ENCODE data around the gene SEPTIN3.

The SEPTIN3 gene

GRCh38 chr22:41939981-41940831 lies 29.0 kb upstream of the SEPTIN3 start:
- no peak for DNase-seq (ENCODE audit: low read depth, low spot score)
- ChIA-PET POLR2A (interaction anchor here (1.0 kb wide), 1 partner anchor 242 kb away, joined by 3 read pairs; no protein-coding TSS in a partner anchor), CTCF (interaction anchor here (0.6 to 11.2 kb wide), 51 partner anchors 8 to 535 kb away, joined by 3 to 387 read pairs (median 4); partner anchors contain the start of genes MEI1, POLR3H, SMIM45 and SNU13)
- no peak overlapping the region for H3K4me3 ChIP-seq (ENCODE audit: low read depth, low read length)
- TF ChIP-seq CTCF (IDR thresholded peaks at IDR 0.05; ENCODE audit: insufficient read depth, low read length, missing control alignments) = no peak

DNA sequence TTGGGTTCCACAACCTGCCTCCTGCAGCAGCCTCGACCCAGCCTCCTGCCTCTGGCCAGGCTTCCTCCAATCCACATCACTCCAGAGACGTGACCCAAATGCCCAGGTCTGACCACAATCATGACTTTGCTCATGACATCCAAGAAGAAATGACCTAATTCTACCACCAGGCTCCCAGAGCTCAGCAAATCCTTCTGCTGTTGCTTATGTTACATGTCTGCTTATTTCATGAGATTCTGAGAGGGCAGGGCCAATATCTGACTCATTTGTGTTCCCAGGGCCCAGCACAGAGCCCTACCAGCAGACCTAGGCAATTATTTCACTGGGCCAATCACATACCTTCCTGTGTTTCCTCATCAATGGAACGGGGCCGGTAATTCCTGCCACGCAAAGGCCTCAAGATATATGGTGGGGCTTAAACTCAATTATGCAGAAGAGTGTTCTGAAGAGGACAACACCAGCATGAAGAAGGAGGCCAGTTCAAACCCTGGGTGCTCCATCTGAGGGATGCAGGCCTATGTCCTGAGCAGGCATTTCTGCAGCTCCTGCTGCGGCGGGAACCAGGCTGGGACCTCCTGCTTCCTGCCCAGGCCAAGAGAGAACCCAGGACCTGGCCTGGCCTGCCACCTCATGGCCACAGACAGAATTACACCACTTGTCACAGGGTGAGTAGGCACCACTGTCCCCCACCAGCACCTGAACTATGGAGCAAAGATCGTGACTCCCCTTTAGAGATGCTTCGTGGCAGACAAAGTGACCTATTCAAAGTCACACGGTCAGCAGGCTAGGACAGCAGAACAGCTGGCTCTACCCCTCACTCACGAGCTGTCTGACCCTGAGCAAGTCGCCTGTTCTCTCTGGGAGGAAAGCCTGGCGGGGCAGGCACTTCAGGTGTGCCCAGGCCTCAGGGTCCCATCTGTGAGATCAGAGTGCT lies 28.1 kb upstream of the SEPTIN3 start:
- DNase-seq (ENCODE audit: low read depth, low spot score) = peak; percentile 52
- CTCF ChIA-PET = interaction anchor here (0.6 to 11.2 kb wide), 57 partner anchors 9 to 534 kb away, joined by 3 to 387 read pairs (median 4); partner anchors contain the start of genes CCDC134, MEI1, POLR3H and SMIM45
- TF ChIP-seq CTCF (IDR thresholded peaks at IDR 0.05; ENCODE audit: insufficient read depth, low read length, missing control alignments) = peak; percentile 93
- no peak overlapping the region for H3K4me3 ChIP-seq (ENCODE audit: low read depth, low read length)
- POLR2A ChIA-PET = interaction anchor here (1.0 kb wide), 1 partner anchor 242 kb away, joined by 3 read pairs; no protein-coding TSS in a partner anchor

DNA sequence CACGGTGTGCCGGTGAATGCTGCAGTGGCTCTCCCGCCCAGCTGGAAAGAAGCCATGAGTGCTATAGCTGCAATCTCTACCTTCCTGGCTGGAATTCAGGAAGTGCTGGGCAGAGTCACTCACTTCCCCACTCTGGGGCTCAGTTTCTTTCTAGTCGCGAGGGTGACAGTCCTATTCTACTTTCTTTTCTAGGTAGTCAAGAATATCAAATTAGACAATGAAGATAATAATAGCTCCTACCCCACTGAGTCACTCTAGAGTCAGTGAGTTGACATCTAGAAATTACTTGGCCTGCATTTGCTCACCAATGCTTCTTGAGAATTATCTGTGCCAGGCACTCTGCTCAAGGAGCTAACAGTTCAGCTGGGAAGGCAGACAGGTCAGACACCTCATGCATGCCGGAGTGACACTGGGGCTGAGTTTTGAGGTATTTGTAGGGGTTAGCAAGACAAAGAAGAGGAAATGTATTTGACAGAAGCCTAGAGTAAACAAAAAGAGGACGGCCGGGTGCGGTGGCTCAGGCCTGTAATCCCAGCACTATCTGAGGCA lies 25.5 kb upstream of the SEPTIN3 start:
- no peak for DNase-seq (ENCODE audit: low read depth, low spot score)
- no peak for TF ChIP-seq CTCF (IDR thresholded peaks at IDR 0.05; ENCODE audit: insufficient read depth, low read length, missing control alignments)
- CTCF ChIA-PET = interaction anchor here (0.8 to 11.2 kb wide), 12 partner anchors 12 to 278 kb away, joined by 3 to 387 read pairs (median 3); partner anchors contain the start of genes MEI1, SNU13 and SREBF2
- no peak overlapping the region for H3K4me3 ChIP-seq (ENCODE audit: low read depth, low read length)
- POLR2A ChIA-PET = interaction anchor here (0.6 kb wide), 1 partner anchor 196 kb away, joined by 3 read pairs; no protein-coding TSS in a partner anchor

- no peak for DNase-seq (ENCODE audit: low read depth, low spot score)
- no peak for TF ChIP-seq CTCF (IDR thresholded peaks at IDR 0.05; ENCODE audit: insufficient read depth, low read length, missing control alignments)
- H3K4me3 ChIP-seq (ENCODE audit: low read depth, low read length) = peak within 1 kb of the TSS; percentile 88
- CTCF ChIA-PET = interaction anchor here (0.6 to 9.9 kb wide), 14 partner anchors 8 to 496 kb away, joined by 3 to 387 read pairs (median 4); partner anchors contain the start of genes MEI1 and SEPTIN3
- POLR2A ChIA-PET = no interaction called here
Measured at GRCh38 chr22:41946629-41947423, 22.4 kb upstream of the SEPTIN3 start, which contains the start of gene CENPM. CENPM (minus strand) TSS chr22:41947152; CDS start chr22:41947076, 76 bp downstream.

- CTCF ChIA-PET = interaction anchor here (0.6 to 9.9 kb wide), 9 partner anchors 9 to 490 kb away, joined by 3 to 387 read pairs (median 5); partner anchors contain the start of genes MEI1 and SEPTIN3
- DNase-seq (ENCODE audit: low read depth, low spot score) = no peak
- POLR2A ChIA-PET = interaction anchor here (0.6 kb wide), 1 partner anchor 428 kb away, joined by 5 read pairs; no protein-coding TSS in a partner anchor
- H3K4me3 ChIP-seq (ENCODE audit: low read depth, low read length) = peak overlapping the region; percentile 88; the same call in 1 of the 2 replicates
- no peak for TF ChIP-seq CTCF (IDR thresholded peaks at IDR 0.05; ENCODE audit: insufficient read depth, low read length, missing control alignments)
Measured at GRCh38 chr22:41947424-41948080, 21.7 kb upstream of the SEPTIN3 start.
